Measurements from ENCODE around the gene FRMPD4.

DNA sequence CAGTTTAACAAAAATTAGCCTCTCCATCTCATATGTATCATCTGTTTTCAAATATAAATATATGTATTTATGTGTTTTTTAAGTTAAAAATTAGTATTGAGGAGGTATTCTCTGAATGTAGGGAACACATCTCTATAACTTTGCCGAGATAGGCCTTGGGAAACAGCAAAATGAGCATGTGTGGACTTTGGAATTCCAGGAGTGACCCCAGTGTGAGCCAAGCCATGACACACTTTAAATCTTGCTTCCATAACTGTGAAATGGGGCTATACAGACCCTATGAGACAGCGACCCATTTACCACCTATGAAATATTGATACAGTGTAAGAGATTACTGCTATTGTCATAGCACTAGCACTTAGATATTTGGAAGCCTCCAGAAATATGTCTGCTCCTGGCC lies 58.8 kb downstream of the FRMPD4 start:
- TF ChIP-seq, protein P1, sequence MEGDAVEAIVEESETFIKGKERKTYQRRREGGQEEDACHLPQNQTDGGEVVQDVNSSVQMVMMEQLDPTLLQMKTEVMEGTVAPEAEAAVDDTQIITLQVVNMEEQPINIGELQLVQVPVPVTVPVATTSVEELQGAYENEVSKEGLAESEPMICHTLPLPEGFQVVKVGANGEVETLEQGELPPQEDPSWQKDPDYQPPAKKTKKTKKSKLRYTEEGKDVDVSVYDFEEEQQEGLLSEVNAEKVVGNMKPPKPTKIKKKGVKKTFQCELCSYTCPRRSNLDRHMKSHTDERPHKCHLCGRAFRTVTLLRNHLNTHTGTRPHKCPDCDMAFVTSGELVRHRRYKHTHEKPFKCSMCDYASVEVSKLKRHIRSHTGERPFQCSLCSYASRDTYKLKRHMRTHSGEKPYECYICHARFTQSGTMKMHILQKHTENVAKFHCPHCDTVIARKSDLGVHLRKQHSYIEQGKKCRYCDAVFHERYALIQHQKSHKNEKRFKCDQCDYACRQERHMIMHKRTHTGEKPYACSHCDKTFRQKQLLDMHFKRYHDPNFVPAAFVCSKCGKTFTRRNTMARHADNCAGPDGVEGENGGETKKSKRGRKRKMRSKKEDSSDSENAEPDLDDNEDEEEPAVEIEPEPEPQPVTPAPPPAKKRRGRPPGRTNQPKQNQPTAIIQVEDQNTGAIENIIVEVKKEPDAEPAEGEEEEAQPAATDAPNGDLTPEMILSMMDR (IDR thresholded peaks at IDR 0.05; ENCODE audit: low read length): no peak
- TF ChIP-seq EZH2phosphoT487 (IDR thresholded peaks at IDR 0.05; ENCODE audit: low read length): no peak
